HG02870 (cell line): ENCODE measurements around the gene SRGAP2B.
"Not testable (repeated sequence)": the region's sequence is repeated elsewhere in the genome, so short reads cannot be mapped to it uniquely, and the experiment has no call there.

Experiments
- ATAC-seq: cut with Tn5 transposase; IDR thresholded peaks from one replicate; pipeline ENCODE4 v1.9.1; 2021; ENCODE audit warnings: mild to moderate bottlenecking, moderate library complexity; ENCODE audit not compliant: unreplicated experiment

SRGAP2B gene

DNA sequence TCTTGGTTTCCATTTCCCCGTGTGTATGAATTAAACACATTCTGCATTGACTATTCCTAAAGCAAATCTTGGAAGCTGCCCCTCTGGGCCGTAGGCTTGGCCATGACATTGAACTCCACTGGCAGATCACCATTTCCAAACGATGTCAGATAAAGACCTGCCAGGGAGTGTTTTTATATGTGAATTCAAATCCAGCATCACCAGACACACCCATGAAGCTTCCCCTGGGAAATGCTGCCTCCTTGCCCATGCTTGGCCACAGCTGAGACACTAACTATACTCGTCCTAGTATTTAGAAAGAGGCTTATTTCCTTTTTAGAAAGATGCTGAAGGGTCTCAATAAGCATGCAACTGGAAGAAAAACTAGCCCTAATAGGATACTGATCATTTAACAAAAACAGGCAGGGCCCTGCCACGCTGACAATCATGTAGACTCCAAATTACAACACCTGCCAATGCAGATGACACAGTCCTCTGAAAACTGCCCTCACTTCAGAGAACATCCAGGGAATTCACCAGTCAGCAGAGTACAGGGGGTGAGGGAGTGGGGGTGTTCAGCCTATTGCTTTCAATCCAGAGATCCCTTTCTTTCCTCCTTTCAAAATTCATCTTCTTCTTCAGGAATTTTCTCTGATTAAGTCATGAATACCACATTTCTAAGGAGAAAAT lies 94.9 kb downstream of the SRGAP2B start:
- not testable (repeated sequence) for ATAC-seq

DNA sequence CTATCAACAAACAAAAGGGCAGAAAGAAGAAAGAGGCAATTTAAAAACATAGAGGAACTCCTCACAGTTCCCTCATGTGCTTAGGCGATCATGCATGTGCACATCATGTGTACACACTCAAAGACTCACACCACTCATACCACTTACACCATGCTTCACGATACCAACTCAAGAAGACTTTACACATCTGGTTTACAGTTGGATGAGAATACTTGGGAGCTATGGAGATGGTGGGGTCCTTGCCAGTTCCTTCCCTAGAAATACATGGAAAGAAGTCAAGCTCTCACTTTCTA lies 96.2 kb downstream of the SRGAP2B start:
- not testable (repeated sequence) for ATAC-seq

DNA sequence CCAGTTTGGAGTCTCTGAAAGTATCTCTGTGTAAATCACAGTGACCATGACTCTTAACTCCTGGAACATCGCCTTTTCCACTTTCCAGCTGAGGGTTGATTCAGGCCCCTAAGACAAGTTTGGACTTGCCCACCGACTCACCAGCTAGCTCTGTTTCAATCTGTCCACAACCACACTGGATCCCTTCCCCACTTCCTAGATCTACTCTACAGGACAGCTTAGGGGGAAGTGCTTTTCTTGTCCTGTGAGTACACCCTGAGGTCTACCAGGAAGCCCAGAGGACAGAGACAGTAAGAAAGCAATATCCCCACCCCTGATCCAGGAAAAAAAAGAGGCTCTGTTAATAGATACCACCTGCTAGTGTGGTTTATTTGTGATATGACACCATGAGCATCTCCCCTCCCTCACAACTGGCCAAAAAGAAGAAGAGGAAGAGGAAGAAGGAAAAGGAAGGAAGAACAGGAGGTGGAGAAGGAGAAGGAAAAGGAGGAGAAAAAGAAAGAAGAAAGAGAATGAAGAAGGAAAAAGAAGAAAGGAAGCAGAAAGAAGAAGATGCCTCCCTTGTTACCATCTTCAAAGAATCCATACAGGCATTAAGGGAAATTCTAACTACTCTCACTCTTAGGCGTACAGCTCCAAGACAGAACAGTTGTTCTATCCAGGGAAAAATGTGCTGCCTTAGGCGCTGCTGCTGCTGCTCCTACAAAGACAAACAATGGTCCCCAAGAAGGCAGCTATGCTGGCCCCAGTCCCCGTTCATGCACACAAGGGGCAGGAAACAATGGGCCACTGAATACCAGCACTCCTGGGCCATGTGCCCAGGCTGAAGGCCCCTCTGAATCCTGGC lies 96.8 kb downstream of the SRGAP2B start:
- not testable (repeated sequence) for ATAC-seq

DNA sequence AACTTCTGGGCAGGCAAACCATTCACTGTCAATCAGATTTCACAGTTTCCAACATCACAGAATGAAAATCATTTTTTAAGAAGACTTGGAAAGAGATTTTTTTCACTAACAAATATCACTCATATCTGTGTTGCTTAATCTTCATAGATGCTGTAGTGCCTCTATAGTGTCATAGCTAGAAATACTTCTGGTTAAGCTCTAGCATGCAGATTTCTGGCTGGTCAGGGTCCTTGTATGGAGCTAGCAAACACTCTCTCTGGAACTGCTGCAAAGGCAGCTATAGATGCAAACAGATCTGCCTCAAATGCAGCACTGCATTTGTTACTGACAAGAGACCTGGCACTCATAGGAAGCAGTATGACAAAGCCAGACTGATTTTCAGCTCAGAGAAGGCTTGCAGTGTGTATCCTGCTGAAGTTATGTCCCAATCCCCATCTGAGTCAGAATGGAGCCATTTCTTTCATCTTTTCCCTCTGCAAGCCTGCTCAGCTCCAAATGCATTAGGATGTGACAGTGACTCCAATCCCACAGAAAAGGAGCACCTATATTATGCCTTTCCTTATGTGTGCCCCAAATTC lies 99.2 kb downstream of the SRGAP2B start:
- ATAC-seq = not testable (repeated sequence)

DNA sequence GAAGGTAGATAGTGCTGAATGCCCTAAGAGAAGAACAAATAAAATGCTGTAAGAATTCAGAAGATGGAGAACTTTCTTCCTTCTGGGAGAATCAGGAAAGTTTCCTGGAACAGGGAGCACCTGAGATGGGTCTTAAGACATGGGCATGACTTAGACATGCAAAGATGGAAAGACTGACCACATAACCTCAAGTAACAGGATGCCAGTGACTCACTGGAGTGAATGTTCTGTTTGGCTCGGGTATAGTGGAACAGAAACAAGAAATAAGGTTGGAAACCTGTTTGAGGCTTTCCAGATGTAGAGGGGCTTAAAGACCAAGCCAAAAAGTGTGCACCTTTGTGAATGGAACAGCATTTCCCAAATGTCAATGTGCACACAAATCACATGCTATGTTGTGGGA lies 102.2 kb downstream of the SRGAP2B start:
- ATAC-seq = not testable (repeated sequence)

DNA sequence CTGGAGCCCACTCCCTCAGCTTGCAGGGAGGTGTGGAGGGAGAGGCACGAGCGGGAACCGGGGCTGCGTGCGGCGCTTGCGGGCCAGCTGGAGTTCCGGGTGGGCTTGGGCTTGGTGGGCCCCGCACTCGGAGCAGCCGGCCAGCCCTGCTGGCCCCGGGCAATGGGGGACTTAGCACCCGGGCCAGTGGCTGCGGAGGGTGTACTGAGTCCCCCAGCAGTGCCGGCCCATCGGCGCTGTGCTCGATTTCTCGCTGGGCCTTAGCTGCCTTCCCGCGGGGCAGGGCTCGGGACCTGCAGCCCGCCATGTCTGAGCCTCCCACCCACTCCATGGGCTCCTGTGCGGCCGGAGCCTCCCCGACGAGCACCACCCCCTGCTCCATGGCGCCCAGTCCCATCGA lies 104.5 kb downstream of the SRGAP2B start:
- ATAC-seq = not testable (repeated sequence)

DNA sequence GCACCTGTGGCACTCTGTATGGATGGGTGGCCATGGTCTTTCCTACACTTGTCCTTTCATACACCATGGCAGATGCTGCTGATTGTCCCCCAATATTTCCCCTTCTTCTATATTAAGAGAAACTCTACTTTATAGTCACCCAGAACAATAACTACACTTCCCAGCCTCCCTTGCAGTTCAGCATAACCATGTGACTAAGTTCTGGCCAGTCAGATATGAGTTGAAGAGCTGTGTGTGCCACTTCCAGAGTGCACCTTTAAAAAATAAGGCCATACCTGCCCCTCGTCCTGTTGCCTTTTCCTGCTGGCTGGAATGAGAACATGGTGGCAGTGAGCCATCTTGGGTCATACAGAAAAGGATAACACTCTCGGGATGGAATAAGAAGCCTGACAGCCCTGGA lies 108.0 kb downstream of the SRGAP2B start:
- not testable (repeated sequence) for ATAC-seq

DNA sequence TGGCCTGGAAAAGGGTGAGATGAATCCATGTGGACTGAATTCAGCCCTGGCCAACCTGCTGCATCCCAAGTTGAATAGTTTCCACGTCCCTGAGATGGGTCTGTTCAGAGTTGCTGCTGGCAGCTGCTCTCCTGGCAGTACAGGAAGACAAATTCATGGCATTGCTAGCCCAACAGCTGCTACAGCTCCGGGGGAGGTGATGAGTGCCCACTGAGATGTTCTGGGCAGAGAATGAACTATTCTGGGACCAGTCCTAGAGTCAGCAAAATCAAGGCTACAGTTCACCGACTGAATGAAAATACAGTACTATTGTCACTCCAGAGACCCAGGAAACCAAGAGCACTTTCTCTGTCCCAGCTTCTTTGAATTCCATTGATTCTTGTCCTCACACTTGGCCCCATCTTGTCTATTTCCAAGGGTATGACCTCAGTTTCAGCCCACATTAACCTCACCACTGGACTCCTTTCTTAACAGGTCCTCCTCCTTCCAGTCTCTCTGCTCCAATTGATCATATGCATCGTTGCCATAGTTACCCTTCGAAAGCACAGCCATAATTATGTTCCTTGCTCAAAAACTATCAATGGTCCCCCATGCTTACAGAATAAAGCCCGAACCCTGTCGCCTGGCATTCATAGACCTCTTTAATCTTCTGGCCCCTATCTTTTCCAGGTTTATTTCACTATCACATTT lies 108.8 kb downstream of the SRGAP2B start:
- not testable (repeated sequence) for ATAC-seq

DNA sequence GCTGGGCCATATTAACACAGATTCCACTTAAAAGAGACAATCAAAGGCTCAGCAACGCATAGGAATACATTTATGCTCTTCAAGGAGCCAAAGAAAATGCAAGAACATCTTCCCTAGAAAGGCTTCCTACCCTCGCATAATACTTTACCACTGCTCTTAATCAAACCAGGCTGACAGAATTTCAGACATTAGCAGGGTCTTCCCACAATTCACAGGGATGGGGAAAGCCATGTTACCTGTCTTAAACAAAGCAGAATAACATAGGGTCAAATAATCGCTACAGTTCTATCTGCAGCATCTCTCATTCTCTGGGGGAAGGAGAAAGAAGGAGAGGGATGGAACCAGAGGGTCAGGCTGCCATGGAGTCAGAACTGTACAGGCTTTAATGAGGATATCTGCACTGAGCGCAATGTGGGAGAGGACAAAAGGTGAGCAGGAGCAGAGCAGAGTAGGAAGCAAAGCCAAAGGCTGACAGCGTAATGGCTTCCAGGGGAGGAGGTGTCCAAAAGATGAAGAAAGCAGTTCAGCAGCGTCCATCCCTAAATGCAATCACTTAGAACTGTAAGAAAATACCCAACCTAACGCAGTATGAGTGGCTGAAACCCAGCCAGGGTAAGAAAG lies 109.5 kb downstream of the SRGAP2B start:
- ATAC-seq = not testable (repeated sequence)

DNA sequence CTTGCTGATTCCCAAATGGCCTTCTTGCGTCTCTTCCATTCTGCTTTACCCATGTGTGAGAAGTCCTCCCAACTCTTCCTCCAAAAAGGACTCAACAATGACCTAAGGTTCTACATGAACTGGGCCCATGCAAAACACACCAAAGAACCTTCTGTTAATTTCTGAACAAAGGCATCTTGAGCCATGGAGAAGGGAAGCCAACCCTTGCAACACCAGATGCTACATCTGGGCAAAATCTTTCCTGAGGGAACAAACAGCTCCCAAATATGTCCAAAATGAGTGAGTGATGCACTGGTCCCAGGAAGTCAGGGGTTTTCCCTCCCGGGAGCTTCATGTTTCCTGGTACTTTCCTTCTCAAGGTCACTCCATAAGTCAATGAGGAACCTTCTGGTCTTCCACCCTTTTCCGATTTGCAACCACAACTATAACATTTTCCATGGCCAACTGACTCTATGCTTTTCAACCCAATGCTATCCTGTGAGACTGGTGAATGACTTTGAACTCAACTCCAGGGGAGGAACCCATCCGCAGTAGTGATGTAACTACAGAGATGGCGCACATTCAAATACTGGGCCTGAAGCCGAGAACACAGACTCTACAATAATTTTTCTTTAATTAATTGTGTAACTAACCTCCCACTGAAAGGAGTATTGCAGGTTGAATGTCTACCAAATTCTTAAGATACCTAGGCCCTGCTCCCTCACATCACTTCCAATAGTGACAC lies 112.2 kb downstream of the SRGAP2B start:
- not testable (repeated sequence) for ATAC-seq

DNA sequence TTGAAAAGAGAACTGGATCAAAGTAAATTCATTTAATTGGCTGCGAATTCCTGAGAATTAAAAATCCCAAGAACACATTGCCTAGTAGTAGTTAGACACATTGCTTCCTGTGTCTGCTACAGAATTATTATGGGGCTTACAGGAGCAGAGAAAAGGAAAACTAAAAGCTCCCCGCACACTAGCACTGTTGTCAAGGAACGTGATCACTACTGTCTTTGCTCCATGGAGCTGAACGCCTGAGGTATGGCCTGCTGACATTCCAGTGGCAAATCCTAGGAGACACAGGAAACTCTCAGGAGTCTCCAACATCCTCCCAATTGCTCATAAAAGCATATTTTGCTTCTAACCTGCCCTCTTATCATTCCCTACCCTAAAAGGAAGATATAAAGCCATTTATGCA lies 114.0 kb downstream of the SRGAP2B start:
- ATAC-seq = not testable (repeated sequence)

DNA sequence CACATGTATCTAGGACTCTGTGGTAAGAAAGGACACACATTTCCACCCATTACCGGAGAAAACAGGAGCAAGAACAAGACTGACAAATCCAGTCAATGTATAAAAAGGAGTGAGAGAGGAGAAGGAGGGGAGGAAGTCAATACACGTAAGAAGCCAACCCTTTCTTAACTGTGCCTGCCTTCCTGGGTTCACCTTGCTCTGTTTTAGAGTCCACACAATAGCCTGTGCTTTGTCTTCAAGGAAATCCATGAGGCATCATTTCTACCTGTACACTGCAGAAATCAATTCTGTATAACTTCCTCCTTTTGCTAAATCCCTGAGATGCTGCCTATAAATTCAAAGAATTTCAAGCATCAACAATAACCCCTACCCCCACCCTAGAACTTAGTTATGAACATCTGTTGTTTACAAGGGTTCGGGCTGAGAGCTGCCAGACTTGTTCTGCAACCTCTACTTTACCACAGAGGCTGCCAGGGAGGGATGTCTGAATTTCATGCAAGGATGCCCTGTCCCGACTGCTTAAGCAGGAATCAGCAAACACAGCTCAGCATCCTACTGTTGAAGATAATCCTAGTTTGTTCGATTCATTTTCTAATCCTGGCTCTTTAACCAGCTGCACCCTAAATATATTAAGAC lies 115.0 kb downstream of the SRGAP2B start:
- ATAC-seq = not testable (repeated sequence)

DNA sequence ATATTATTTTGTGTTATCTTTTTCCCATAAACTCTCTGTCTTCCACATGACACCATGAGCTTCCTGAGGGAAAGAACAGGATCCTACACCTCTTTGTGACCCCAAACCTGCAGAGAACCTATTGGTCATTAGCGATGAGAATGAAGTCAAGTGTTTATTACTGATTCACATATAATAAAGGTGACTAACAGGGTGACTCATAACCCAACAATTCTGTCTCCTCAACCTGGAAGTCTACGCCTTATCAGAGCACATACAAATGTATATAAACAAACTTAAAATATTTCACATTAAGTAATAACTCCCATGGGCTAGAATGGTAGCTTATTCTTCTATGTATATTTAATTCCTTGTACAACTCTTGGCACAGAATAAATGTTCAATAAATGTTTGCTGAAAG lies 117.3 kb downstream of the SRGAP2B start:
- ATAC-seq = not testable (repeated sequence)

DNA sequence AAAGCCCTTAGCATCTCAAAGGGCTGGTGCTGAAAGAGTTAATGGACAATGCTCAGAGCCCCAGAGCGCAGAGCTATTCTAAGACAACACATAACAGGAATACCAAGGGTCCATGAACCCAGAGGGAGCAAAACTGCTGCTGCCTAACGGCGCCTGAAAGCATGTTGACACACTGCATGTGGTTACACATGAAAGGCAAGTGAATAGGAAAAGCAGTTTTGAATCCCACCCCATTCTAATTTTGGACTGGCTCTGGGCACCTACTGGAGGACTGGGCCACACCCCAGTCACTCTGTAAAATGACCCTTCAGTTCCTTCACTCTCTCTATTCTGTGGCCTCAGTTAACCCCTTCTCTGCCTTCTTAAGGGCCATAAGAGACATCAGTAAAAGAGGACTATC lies 123.2 kb downstream of the SRGAP2B start:
- not testable (repeated sequence) for ATAC-seq

DNA sequence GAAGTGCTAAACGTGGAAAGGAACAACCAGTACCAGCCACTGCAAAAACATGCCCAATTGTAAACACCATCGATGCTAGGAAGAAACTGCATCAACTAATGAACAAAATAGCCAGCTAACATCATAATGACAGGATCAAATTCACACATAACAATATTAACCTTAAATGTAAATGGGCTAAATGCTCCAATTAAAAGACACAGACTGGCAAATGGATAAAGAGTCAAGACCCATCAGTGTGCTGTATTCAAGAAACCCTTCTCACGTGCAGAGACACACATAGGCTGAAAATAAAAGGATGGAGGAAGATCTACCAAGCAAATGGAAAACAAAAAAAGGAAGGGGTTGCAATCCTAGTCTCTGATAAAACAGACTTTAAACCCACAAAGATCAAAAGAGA lies 128.6 kb downstream of the SRGAP2B start:
- not testable (repeated sequence) for ATAC-seq

DNA sequence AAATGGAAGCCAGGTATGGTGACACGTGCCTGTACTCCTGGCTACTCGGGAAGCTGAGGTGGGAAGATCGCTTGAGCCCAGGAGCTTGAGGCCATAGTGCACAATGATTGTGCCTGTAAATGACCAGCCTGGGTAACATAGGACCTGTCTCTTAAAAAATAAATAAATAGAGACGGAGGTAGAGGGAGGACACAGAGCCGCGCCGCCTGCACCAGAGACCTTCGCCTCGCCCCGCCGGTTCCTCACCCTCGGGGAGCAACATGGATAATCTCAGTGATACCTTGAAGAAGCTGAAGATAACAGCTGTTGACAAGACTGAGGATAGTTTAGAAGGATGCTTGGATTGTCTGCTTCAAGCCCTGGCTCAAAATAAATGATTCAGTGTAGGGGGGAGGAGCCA lies 130.4 kb downstream of the SRGAP2B start:
- ATAC-seq = not testable (repeated sequence)

DNA sequence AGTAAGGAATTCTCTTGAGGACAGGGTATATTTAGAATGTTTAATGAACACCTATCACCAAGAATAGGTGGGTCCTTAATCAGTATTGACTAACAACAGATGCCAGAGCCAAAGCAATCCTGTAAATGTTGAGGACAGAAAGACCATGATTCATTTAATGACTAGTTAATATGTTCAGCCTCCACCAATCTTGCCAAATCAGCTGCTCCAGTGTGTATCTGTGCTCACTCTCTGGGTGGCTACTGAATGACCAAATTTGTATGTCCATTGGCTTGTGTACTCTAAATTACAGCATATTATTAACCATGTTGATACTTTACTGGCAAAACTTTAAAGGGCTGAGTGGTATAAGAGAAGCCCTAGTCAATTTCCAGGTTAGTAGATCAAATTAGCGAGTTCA lies 130.9 kb downstream of the SRGAP2B start:
- not testable (repeated sequence) for ATAC-seq

DNA sequence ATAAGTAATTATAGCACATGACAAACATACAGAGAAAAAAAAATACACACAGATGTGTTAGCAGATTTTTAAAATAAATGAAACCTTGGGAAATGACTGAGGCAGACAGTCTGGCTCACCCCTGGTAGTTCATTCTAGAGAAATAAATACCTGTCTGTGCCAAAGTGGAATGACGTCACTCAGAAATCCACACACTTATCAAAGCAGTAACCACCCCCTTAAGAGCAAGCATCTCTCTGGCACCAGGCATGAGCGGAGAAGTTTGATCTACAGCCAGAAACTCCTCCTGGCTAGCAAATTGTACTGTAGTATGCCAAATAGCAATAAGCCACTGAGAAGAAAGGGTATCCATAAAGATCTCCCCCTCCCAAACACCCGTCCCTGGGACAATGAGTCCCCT lies 131.6 kb downstream of the SRGAP2B start:
- not testable (repeated sequence) for ATAC-seq
